Tibial nerve (tissue), 4 donors: ENCODE data around the gene JAML. TPM values are rescaled to one million over a fixed set of nuclear protein-coding genes. Genes with fewer than 3 reads are reported as not detected.

Experiments
- DNase-seq, 2 donors: peaks; one replicate each; pipeline ENCODE4 v3.0.0-alpha.2; 2019; ENCODE audit warnings: low spot score in 2 of 2
- H3K27ac ChIP-seq, 4 donors: fragments of 200-600 bp; sonication (generic) in 3 of 4; one replicate each; pipeline ENCODE4 v1.5.1; 2017 to 2019; ENCODE audit warnings: mild to moderate bottlenecking in 1 of 4
- H3K27me3 ChIP-seq, 2 donors: fragments of 200-600 bp; sonication (generic) in 1 of 2; one replicate each; pipeline versions ENCODE4 v1.5.1 to v1.6.0; 2017 to 2019
- H3K36me3 ChIP-seq, 3 donors: fragments of 200-600 bp; sonication (generic); one replicate each; pipeline ENCODE4 v1.5.1; 2018 to 2019
- H3K4me1 ChIP-seq, 4 donors: fragments of 200-600 bp; sonication (generic) in 3 of 4; one replicate each; pipeline ENCODE4 v1.5.1; 2017 to 2019
- H3K4me3 ChIP-seq, 4 donors: fragments of 200-600 bp; sonication (generic) in 3 of 4; one replicate each; pipeline ENCODE4 v1.5.1; 2017 to 2019; ENCODE audit warnings: mild to moderate bottlenecking in 1 of 4, moderate library complexity in 1 of 4
- H3K9me3 ChIP-seq, 4 donors: fragments of 200-600 bp; sonication (generic) in 3 of 4; one replicate each; pipeline ENCODE4 v1.5.1; 2017 to 2019
- EP300 ChIP-seq, 2 donors: sonication (generic); formaldehyde crosslinking; IDR thresholded peaks; one replicate each; pipeline ENCODE4 v1.6.1; 2017; ENCODE audit warnings: antibody characterized with exemption in 2 of 2, mild to moderate bottlenecking in 1 of 2
- POLR2A ChIP-seq, 2 donors: fragments of 450-650 bp; IDR thresholded peaks; one replicate each; pipeline ENCODE4 v1.6.1; 2017; ENCODE audit warnings: antibody characterized with exemption in 2 of 2, mild to moderate bottlenecking in 2 of 2, moderate library complexity in 2 of 2
- WGBS, 2 donors: methylation state at CpG; one replicate each; pipeline ENCODE4 v1.1.5; 2018; 5-methylcytosine and 5-hydroxymethylcytosine counted together
- total RNA-seq, 4 donors: library from RNA; depleted of rRNA; stranded (reverse); fragments of >200 nt; gene quantifications; one replicate each; pipeline ENCODE4 v1.1.0, GENCODE V29; 2016
- TF ChIP-seq, protein P1 (sequence below), 5 experiments: fragments of 200-600 bp in 3 of 5; fragments of 450-650 bp in 2 of 5; sonication (generic) in 3 of 5; IDR thresholded peaks; one replicate each; pipeline ENCODE4 v1.5.1; 2016 to 2019; ENCODE audit warnings: antibody characterized with exemption in 5 of 5, mild to moderate bottlenecking in 3 of 5, moderate library complexity in 2 of 5

JAML gene
- total RNA-seq, 4 donors from 2014 or later, result 0.60 to 4.5 (median 3.9) TPM

DNA sequence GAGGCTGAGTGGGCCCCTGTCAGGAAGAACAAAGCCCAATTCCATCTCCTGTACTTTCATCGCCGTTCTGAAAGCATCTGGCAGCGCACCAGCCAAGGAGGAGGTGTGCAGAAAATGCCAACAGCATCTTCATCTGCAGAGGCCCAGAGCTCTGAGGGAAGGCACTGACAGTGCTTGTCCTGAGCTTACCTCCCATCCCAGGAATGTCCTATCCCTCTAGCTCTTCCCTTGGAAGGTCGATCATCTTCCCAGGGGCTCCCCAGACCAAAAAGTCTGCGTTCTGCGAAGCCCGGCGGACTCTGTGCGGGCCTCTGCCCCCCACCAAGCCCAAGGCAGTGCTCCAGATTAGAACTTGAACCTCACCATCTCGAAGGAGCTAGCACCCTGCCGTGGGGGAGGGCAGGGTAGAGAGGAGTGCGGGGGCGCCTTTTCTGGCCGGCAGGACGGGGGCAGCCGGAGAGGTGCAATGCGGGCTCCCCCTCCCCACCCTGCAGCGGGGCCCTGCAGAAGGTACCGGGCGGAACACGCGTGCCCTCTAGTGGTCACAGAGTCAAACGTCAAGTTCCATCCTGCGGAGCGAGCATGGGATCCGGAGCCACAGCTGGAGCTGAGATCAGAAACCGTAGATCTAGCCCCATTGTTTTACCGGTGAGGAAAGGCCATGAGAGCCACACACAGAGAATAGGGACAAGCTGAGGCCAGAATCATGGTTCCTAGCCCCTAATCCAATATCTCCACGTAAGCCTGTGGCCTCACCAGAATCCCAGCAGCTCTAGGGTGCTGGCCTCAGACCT, 53.3 kb downstream of the JAML start:
- Histone ChIP-seq H3K4me1 (peaks cover 0 to 20% (median 0%) of the 10 kb centered on the region in 4 donors), H3K9me3 (no peaks in the 10 kb centered on the region), H3K4me3 (no peak overlapping the region), H3K36me3 (peaks cover 0 to 5% (median 0%) of the 10 kb centered on the region in 3 donors), H3K27me3 (peaks cover 0 to 12% of the 10 kb centered on the region in 2 donors), H3K27ac (no peak overlapping the region)
- peak; percentile 37 to 44 for DNase-seq
- TF ChIP-seq EP300 (IDR thresholded peaks at IDR 0.05) (no peak), POLR2A (IDR thresholded peaks at IDR 0.05) (no peak)
- TF ChIP-seq, protein P1, sequence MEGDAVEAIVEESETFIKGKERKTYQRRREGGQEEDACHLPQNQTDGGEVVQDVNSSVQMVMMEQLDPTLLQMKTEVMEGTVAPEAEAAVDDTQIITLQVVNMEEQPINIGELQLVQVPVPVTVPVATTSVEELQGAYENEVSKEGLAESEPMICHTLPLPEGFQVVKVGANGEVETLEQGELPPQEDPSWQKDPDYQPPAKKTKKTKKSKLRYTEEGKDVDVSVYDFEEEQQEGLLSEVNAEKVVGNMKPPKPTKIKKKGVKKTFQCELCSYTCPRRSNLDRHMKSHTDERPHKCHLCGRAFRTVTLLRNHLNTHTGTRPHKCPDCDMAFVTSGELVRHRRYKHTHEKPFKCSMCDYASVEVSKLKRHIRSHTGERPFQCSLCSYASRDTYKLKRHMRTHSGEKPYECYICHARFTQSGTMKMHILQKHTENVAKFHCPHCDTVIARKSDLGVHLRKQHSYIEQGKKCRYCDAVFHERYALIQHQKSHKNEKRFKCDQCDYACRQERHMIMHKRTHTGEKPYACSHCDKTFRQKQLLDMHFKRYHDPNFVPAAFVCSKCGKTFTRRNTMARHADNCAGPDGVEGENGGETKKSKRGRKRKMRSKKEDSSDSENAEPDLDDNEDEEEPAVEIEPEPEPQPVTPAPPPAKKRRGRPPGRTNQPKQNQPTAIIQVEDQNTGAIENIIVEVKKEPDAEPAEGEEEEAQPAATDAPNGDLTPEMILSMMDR (IDR thresholded peaks at IDR 0.05), result peak; percentile 86 to 91 (median 87)
- WGBS, 2 donors, result 9 to 28% methylated on average over 7 to 25 of the region's 29 CpGs

DNA sequence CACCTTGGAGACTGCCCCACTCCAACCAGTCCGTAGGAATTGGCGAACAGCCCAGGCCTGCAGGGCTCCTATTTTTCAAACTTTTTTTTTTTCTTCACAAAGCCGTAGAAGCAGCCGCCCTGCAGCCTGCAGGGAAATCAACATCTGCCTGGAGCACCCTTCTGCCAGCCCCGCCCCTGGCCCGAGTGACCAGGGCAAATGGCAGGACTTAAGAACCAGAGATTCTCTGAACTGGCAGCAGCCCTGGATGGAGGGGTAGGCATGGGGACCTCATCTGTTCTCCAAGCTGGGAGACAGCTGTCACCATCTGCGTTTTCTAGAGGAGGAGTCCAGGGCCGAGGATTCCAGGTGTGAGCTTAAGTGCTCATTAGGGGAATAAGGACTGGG, 53.9 kb downstream of the JAML start:
- WGBS, 2 donors, result 44 to 52% methylated on average over 8 of the region's 8 CpGs
- H3K27me3 ChIP-seq, result peaks cover 0 to 12% of the 10 kb centered on the region in 2 donors
- no peak for TF ChIP-seq EP300 (IDR thresholded peaks at IDR 0.05)

GRCh38 chr11:118170231-118170630, 54.6 kb downstream of the JAML start:
- DNase-seq, result no peak
- H3K36me3 ChIP-seq, result peaks cover 0 to 5% (median 0%) of the 10 kb centered on the region in 3 donors
- peaks cover 0 to 12% (median 0%) of the 10 kb centered on the region in 4 donors for H3K4me1 ChIP-seq
- no peak overlapping the region for H3K27ac ChIP-seq
- no peak for TF ChIP-seq POLR2A (IDR thresholded peaks at IDR 0.05)
- TF ChIP-seq, protein P1 (IDR thresholded peaks at IDR 0.05), result no peak
- TF ChIP-seq EP300 (IDR thresholded peaks at IDR 0.05), result no peak
- WGBS, 2 donors, result 77 to 80% methylated on average over 9 of the region's 9 CpGs
- H3K4me3 ChIP-seq, result no peak overlapping the region
- peaks cover 0 to 12% of the 10 kb centered on the region in 2 donors for H3K27me3 ChIP-seq
- no peaks in the 10 kb centered on the region for H3K9me3 ChIP-seq

More for the DNA sequence above, 53.9 kb downstream of the JAML start:
- H3K4me1 ChIP-seq, result peaks cover 0 to 17% (median 0%) of the 10 kb centered on the region in 4 donors
- H3K9me3 ChIP-seq, result no peaks in the 10 kb centered on the region
- H3K36me3 ChIP-seq, result peaks cover 0 to 5% (median 0%) of the 10 kb centered on the region in 3 donors
- no peak overlapping the region for H3K27ac ChIP-seq
- no peak overlapping the region for H3K4me3 ChIP-seq
- no peak for DNase-seq

GRCh38 chr11:118169300-118170140, 55.3 kb downstream of the JAML start:
- WGBS, 2 donors, result 75 to 82% methylated on average over 7 of the region's 7 CpGs

DNA sequence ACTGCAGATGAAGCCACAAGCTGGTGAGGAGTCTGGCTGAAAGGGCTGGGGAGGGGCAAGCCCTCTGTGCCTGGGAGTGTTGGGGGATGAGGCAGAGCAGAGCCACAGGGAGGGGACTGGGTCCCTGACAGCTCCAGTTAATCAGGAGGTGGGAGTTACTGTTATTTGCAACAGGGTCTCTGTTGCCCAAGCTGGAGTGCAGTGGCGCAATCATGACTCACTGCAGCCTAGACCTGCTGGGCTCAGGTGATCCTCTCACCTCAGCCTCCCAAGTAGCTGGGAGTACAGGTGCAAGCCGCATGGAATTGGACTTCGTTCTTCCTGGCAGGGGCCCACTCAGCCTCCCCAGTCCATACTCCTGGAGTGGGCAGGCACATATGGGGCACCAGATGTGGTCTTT, 56.1 kb downstream of the JAML start:
- H3K27ac ChIP-seq, result no peak overlapping the region
- DNase-seq, result no peak
- no peaks in the 10 kb centered on the region for H3K9me3 ChIP-seq
- TF ChIP-seq, protein P1 (IDR thresholded peaks at IDR 0.05), result no peak
- TF ChIP-seq POLR2A (IDR thresholded peaks at IDR 0.05) (no peak), EP300 (IDR thresholded peaks at IDR 0.05) (no peak)
- no peak overlapping the region for H3K4me3 ChIP-seq
- H3K36me3 ChIP-seq, result peaks cover 0 to 5% (median 0%) of the 10 kb centered on the region in 3 donors
- WGBS, 2 donors, result 78 to 94% methylated on average over 2 to 3 of the region's 3 CpGs
- peaks cover 0 to 12% (median 0%) of the 10 kb centered on the region in 4 donors for H3K4me1 ChIP-seq
- peaks cover 0 to 16% of the 10 kb centered on the region in 2 donors for H3K27me3 ChIP-seq

More at GRCh38 chr11:118169300-118170140, 55.3 kb downstream of the JAML start:
- no peak for DNase-seq
- Histone ChIP-seq H3K4me1 (peaks cover 0 to 12% (median 0%) of the 10 kb centered on the region in 4 donors), H3K36me3 (peaks cover 0 to 5% (median 0%) of the 10 kb centered on the region in 3 donors), H3K27ac (no peak overlapping the region), H3K9me3 (no peaks in the 10 kb centered on the region), H3K4me3 (no peak overlapping the region), H3K27me3 (peaks cover 0 to 12% of the 10 kb centered on the region in 2 donors)
- TF ChIP-seq, protein P1 (IDR thresholded peaks at IDR 0.05), result no peak
- TF ChIP-seq POLR2A (IDR thresholded peaks at IDR 0.05) (no peak), EP300 (IDR thresholded peaks at IDR 0.05) (no peak)
